ENCODE measurements around the gene CCR9.

CCR9 gene

DNA sequence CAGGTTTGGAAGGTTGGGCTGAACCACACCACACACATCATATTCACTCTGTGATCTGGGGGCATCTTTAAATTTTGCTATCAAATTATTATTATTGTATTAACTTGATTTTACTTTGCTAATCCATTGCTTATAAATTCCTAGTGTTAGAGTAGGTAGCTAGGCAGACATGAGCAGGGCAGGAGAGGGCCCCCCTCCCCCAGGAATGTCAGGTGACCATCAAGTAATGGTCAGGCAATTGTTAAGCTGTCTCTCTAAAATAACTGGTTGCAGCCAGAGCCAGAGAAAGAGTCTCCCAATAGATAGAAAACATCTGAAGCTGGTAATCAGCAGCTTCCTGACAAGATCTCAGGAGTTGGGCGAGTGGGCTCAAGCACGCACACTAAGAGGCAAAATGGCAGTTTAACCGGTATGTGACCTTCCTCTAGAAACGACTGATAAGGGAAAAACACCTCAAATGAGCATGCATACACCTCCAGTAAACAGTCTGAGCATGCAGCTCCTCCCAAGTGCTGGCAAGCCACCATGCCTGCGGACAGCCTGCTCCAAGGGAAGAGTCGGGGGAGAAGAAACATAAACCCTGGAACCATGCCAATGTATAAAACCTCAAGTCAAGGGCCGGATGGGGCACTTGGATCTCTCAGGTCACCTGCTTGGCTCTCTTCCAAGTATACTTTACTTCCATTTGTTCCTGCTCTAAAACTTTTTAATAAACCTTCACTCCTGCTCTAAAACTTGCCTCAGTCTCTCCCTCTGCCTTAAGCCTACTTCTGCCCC, 53.8 kb downstream of the CCR9 start:
- TF ChIP-seq, protein P1, sequence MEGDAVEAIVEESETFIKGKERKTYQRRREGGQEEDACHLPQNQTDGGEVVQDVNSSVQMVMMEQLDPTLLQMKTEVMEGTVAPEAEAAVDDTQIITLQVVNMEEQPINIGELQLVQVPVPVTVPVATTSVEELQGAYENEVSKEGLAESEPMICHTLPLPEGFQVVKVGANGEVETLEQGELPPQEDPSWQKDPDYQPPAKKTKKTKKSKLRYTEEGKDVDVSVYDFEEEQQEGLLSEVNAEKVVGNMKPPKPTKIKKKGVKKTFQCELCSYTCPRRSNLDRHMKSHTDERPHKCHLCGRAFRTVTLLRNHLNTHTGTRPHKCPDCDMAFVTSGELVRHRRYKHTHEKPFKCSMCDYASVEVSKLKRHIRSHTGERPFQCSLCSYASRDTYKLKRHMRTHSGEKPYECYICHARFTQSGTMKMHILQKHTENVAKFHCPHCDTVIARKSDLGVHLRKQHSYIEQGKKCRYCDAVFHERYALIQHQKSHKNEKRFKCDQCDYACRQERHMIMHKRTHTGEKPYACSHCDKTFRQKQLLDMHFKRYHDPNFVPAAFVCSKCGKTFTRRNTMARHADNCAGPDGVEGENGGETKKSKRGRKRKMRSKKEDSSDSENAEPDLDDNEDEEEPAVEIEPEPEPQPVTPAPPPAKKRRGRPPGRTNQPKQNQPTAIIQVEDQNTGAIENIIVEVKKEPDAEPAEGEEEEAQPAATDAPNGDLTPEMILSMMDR (IDR thresholded peaks at IDR 0.05; ENCODE audit: insufficient read depth, low read depth, low read length, missing control alignments), result no peak
- no peak for DNase-seq (ENCODE audit: low read depth)
- H3K4me3 ChIP-seq (ENCODE audit: low read length), result no peak overlapping the region

DNA sequence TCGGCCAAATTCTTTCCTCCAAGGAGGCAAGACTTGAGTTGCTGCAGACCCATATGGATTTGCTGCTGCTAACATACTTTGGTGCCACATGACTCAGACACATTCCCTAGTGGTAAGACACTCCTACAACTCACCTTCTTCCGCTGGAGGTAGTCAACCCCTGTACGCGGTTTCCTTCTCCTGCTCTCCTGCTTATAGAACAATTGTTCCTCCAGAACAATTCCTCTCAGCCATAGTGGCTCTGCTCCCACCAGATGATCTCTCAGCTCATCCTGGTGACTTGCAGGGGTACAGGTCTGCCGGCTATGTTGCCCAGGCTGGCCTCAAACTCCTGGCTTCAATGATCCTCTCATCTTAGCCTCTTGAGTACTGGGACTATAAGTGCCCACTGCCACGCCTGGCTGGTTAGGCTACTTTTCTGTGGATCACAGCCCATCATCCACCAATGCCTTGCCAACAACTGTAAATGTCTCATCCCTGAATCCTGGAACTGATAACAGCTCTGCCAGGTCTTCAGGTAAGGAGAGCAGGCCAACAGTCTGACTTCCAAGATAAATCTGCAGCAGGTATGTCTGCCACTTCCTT, 54.5 kb downstream of the CCR9 start:
- peak; percentile 48 for DNase-seq (ENCODE audit: low read depth)
- no peak overlapping the region for H3K4me3 ChIP-seq (ENCODE audit: low read length)
- TF ChIP-seq, protein P1 (IDR thresholded peaks at IDR 0.05; ENCODE audit: insufficient read depth, low read depth, low read length, missing control alignments), result no peak

DNA sequence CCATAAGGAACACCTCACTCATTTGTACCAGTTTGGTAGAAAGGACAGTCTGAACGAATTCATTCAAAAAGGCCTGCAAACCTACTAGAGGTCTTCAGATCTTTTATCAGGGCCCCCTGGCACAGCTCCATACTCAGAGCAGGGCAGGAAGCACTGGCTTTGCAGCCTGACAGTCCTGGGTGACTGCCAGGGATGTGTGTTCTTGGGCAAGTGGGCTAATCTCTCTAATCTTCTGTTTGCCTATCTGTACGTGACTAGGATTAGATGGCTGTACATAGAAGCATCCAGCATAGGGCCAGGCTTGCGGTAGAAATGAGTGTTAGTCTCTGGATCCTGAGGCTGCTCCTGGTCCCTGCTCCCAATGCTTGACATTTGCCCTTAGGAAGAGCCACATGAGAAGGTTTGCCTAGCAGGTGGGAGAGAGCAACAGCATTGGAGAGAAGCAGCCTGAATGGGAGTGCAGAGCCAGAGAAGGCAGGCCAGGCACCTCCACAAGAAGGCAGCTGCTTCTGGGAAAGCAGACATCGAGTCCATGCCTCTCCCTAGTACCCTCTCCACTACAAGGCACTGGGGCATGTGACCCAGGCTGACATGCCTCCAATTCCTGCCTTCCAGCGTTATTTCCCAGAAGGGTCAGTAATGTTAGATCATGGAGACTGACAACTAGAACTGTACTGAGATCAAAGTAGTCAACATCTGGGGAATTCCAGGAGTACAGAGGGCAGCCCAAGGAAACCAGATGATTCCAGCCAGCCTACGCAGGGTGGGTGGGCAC, 55.9 kb downstream of the CCR9 start:
- TF ChIP-seq, protein P1 (IDR thresholded peaks at IDR 0.05; ENCODE audit: insufficient read depth, low read depth, low read length, missing control alignments), result no peak
- no peak for DNase-seq (ENCODE audit: low read depth)
- H3K4me3 ChIP-seq (ENCODE audit: low read length), result no peak overlapping the region

DNA sequence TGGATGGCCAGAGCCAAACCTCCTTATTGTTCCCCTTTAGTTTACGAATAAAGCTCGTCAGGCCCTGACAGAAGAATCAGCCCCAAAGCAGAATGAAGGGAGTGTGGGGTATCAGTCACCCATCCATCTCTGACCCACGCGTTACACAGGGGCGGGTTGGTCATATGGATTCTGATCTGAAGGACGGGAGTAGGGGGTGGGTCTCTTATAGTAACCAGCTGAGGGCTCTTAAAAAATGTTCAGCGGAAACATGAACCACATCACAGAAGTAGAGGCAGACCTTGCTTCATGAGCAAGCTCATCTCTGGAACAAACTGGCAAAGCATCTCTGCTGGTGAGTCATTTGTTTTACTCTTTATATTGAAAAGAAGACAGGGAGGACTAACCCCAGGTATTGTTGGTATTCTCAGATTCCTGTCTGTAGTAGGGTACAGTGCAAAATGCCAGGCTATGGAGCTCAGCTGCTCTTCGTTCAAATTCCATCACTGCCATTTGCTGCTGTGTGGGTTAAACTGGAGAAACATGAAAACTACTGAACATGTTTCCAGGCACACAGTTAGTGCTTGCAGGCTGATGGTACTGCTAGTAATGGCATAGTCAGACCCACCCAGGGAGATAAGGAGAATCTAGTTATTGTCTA, 57.0 kb downstream of the CCR9 start, which contains the start of gene CXCR6:
Gene CXCR6 (plus strand): TSS at position 258 of the 640 bp plus-strand sequence. CDS start 3,018 bp downstream, outside the sequence.
- no peak for DNase-seq (ENCODE audit: low read depth)
- no peak within 1 kb of the TSS for H3K4me3 ChIP-seq (ENCODE audit: low read length)
- TF ChIP-seq, protein P1 (IDR thresholded peaks at IDR 0.05; ENCODE audit: insufficient read depth, low read depth, low read length, missing control alignments), result no peak

DNA sequence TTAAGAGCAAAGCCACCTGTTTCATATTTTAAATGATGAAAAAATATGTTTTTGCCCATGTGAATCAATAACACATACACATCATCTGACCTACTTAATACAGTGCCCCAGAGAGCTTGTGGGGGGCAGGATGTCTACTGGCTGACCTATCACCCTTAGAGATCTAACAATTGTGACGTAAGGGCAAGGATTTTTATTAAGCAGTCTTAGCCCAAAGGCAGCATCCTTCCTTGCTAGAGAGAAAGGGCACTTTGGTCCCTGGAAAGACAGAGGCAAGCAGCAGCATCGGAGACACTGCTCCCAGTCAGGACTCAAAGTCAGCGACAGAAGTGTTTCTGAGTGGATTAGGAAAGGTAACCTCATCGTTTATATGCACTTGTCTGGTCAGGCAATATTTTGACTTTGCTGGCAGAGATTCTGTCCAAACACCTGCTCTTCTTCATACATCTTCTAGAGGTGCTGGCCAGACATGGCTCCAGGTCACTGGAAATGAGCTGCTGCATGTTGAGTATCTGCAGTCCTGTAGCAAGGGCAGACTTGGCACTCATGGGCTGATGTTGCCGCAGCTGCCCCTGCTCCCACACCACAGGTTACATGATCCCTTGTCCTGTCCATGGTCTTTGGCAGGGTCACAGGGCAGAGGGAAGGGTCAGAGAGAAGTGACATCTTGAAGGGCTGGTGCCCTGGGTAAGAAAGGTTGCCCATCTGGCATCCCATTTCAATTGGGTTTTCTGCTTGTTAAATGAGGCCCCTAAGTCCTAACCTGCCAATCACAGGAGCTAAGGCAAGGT, 58.7 kb downstream of the CCR9 start:
- no peak overlapping the region for H3K4me3 ChIP-seq (ENCODE audit: low read length)
- DNase-seq (ENCODE audit: low read depth), result no peak
- TF ChIP-seq, protein P1 (IDR thresholded peaks at IDR 0.05; ENCODE audit: insufficient read depth, low read depth, low read length, missing control alignments), result no peak

DNA sequence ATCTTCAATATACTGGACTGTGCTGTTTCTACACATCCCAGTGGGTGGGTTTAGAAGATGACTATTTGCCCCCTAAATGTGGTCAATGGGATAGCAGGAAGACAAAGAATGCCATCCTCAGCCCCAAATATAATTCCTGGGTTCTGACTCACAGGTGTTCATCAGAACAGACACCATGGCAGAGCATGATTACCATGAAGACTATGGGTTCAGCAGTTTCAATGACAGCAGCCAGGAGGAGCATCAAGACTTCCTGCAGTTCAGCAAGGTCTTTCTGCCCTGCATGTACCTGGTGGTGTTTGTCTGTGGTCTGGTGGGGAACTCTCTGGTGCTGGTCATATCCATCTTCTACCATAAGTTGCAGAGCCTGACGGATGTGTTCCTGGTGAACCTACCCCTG, 60.0 kb downstream of the CCR9 start:
- DNase-seq (ENCODE audit: low read depth), result no peak
- TF ChIP-seq, protein P1 (IDR thresholded peaks at IDR 0.05; ENCODE audit: insufficient read depth, low read depth, low read length, missing control alignments), result no peak
- H3K4me3 ChIP-seq (ENCODE audit: low read length), result no peak overlapping the region

Data from epithelial cell of esophagus (primary cell).